Measurements from ENCODE around the gene FAM161B.

GRCh38 chr14:73997108-73997943, 47.4 kb upstream of the FAM161B start:
- TF ChIP-seq MEF2A (IDR thresholded peaks at IDR 0.05; ENCODE audit: borderline replicate concordance, low read depth): no peak
- no peak for TF ChIP-seq CTCF (IDR thresholded peaks at IDR 0.05)
- no peak for TF ChIP-seq RCOR1 (IDR thresholded peaks at IDR 0.05; ENCODE audit: low read length)
- no peak for TF ChIP-seq USF1 (IDR thresholded peaks at IDR 0.05; ENCODE audit: borderline replicate concordance, low read depth)
- no peak for TF ChIP-seq TEAD4 (IDR thresholded peaks at IDR 0.05; ENCODE audit: borderline replicate concordance, insufficient read depth)
- TF ChIP-seq MAX (IDR thresholded peaks at IDR 0.05; ENCODE audit: low read depth): no peak
- TF ChIP-seq POLR2AphosphoS5 (IDR thresholded peaks at IDR 0.05; ENCODE audit: low read depth, low read length): no peak
- TF ChIP-seq CHD2 (IDR thresholded peaks at IDR 0.05; ENCODE audit: low read length, partially characterized antibody): no peak
- no peak for TF ChIP-seq EZH2phosphoT487 (IDR thresholded peaks at IDR 0.05; ENCODE audit: borderline replicate concordance, low read depth)
- no peak for TF ChIP-seq REST (IDR thresholded peaks at IDR 0.05; ENCODE audit: low read depth, low read length)

All from SK-N-SH (cell line).